Fibroblast of the aortic adventitia (primary cell): ENCODE results near the gene KDM4C. TPM values are rescaled to one million over a fixed set of nuclear protein-coding genes. Genes with fewer than 3 reads are reported as not detected.

Experiments
- DNase-seq: peaks from one replicate; pipeline ENCODE4 v3.0.0-alpha.2; 2010; ENCODE audit warnings: low read depth
- H3K4me3 ChIP-seq: 2 replicates; pipeline ENCODE4 v1.5.1; 2011; ENCODE audit warnings: low read depth, mild to moderate bottlenecking, control low read depth, low read length, moderate library complexity
- CTCF ChIP-seq: IDR thresholded peaks from 2 replicates; pipeline ENCODE4 v1.5.1; 2011; ENCODE audit warnings: mild to moderate bottlenecking, low read length, control low read depth, inconsistent platforms; ENCODE audit not compliant: insufficient read depth
- total RNA-seq: library from RNA; depleted of rRNA; stranded (reverse); fragments of >200 nt; gene quantifications from 2 replicates; pipeline ENCODE4 v1.2.3, GENCODE V29; 2012; ENCODE audit warnings: low replicate concordance

KDM4C gene
- total RNA-seq, 1 donor: 25.1 TPM

GRCh38 chr9:7172154-7173115, 414.7 kb downstream of the KDM4C start:
- DNase-seq: peak; percentile 60
- TF ChIP-seq CTCF: peak; percentile 16

GRCh38 chr9:7173139-7173538, 415.4 kb downstream of the KDM4C start:
- no peak overlapping the region for H3K4me3 ChIP-seq
- no peak for TF ChIP-seq CTCF
- DNase-seq: peak; percentile 5

More at GRCh38 chr9:7172154-7173115, 414.7 kb downstream of the KDM4C start:
- no peak overlapping the region for H3K4me3 ChIP-seq

GRCh38 chr9:7174301-7174700, 416.5 kb downstream of the KDM4C start:
- no peak for DNase-seq
- H3K4me3 ChIP-seq: no peak overlapping the region
- no peak for TF ChIP-seq CTCF

- no peak overlapping the region for H3K4me3 ChIP-seq
- TF ChIP-seq CTCF: no peak
- DNase-seq: no peak
Observed at GRCh38 chr9:7174884-7175283, 417.1 kb downstream of the KDM4C start.

GRCh38 chr9:7176561-7176960, 418.8 kb downstream of the KDM4C start:
- H3K4me3 ChIP-seq: no peak overlapping the region
- peak; percentile 8 for DNase-seq
- TF ChIP-seq CTCF: no peak

GRCh38 chr9:7177383-7177782, 419.6 kb downstream of the KDM4C start:
- no peak overlapping the region for H3K4me3 ChIP-seq
- DNase-seq: peak; percentile 12
- TF ChIP-seq CTCF: no peak
